VCaP (cell line): ENCODE results near the gene CP.
A peak's percentile ranks its signal among the peaks of the same experiment; 100 is the strongest.

Experiments
- H3K27ac ChIP-seq: fragments of 450-650 bp; 2 replicates; pipeline ENCODE4 v1.5.1; 2017
- TF ChIP-seq, protein P1 (sequence below): fragments of 450-650 bp; conservative IDR thresholded peaks from 2 replicates; pipeline ENCODE4 v1.5.1; 2017; ENCODE audit warnings: mild to moderate bottlenecking, moderate library complexity

Gene CP

DNA sequence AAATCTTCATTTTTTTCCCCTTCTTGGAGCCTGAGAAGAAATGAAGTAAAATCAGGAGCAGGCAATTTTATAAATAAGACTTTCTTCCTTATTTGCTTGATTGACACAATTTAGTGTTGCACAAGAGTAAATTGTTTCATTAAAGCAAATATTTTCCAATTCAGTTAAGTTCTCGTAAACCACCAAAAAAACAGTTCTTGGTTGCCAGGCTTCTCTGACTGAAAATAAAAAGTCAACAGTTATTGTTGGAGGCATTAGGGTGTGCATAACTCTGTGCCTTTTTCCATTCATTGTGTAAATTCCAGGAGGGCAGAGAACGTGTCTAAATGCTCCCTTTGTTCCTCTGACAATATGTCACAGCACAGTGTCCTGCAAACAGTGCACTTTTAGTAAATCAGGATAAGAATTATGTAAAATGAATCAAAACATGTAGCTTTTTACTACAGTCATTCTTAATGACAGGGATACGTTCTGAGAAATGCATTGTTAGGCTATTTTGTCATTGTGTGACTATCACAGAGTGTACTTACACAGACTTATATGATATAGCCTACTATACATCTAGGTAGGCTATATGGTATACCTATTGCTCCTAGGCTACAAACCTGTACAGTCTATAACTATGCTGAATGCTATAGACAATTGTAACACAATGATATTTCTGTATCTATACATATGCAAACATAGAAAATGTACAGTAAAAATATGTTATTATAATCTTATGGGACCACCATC, at the start of gene CP:
Gene CP, minus strand, starts transcription at position 47 of the 735 bp plus-strand sequence. Its CDS starts 37 bp downstream, at position 10.
- H3K27ac ChIP-seq: 0 out of 2 replicates have a peak within 1 kb of the TSS, but pooled peaks have one; percentile 24
- TF ChIP-seq, protein P1, sequence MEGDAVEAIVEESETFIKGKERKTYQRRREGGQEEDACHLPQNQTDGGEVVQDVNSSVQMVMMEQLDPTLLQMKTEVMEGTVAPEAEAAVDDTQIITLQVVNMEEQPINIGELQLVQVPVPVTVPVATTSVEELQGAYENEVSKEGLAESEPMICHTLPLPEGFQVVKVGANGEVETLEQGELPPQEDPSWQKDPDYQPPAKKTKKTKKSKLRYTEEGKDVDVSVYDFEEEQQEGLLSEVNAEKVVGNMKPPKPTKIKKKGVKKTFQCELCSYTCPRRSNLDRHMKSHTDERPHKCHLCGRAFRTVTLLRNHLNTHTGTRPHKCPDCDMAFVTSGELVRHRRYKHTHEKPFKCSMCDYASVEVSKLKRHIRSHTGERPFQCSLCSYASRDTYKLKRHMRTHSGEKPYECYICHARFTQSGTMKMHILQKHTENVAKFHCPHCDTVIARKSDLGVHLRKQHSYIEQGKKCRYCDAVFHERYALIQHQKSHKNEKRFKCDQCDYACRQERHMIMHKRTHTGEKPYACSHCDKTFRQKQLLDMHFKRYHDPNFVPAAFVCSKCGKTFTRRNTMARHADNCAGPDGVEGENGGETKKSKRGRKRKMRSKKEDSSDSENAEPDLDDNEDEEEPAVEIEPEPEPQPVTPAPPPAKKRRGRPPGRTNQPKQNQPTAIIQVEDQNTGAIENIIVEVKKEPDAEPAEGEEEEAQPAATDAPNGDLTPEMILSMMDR: no peak

DNA sequence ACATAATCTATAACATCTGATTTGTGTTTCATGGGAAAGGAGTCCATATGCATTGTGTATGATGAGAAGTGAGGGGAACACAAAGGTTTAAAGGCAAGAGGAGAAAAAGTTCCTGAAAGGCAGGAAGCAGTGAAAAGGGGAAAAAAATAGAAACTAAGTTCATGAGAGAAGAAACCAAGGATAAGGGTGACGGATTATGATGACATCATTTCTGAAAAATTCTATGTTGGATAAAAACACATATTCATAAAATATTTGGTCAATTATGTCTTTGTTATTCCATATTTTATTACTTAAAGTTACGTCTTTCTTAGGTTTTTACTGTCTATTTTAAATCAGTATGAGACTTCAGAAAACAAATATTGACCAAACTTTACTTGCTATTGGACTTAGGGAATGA, 48.6 kb upstream of the CP start:
- H3K27ac ChIP-seq: no peak overlapping the region

DNA sequence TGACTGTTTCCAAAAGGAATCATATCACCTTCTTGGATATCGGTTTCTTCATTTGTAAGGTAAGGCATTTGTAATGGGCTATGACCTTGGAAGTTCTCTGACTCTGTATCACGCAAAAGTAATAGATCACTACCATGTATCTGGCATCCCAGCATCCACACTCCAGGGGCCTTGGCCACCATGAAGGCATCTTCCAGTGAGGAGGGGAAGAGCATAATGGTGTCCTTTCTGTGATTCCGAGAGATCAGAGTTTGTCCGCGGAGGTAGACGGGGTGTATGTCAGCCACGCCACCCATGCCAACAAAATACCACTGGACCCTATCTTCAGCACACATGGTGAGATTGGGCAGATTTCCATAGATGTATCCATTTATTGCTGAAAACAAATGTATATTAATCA, 48.1 kb upstream of the CP start:
- no peak overlapping the region for H3K27ac ChIP-seq
- TF ChIP-seq, protein P1: no peak

More for the DNA sequence above, 48.6 kb upstream of the CP start:
- TF ChIP-seq, protein P1: no peak

DNA sequence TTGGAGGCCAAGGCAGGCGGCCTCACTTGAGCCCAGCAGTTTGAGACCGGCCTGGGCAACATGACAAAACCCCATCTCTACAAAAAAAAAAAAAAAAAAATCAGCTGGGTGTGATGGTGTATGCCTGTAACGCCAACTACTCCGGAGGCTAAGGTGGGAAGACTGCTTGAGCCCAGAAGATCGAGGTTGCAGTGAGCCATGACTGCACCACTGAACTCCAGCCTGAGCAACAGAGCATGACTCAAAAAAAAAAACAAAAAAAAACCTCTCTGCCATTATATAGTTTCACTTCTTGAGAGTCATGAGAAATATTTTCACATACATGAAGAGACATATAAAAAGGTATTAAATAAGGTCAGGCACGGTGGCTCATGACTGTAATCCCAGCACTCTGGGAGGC, 45.9 kb upstream of the CP start:
- TF ChIP-seq, protein P1: no peak
- no peak overlapping the region for H3K27ac ChIP-seq

DNA sequence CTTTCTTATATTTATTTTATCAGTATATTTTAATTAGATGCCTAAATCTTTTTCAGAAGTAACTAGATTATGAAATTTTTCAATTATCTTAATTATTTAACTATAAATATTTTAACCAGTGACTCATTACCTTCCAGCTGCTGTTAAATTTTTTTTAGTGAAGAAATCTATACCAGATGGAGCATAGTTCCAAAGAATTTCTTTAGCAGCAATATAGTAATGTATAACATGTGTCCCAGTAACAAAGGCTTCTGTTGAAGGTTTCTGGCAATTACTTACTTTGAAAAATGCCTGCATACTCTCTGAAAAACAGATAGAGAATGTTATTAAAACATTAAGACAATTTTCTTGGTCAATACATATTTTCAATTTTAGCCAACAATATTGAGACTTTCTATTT, 45.1 kb upstream of the CP start:
- no peak overlapping the region for H3K27ac ChIP-seq
- TF ChIP-seq, protein P1: no peak

DNA sequence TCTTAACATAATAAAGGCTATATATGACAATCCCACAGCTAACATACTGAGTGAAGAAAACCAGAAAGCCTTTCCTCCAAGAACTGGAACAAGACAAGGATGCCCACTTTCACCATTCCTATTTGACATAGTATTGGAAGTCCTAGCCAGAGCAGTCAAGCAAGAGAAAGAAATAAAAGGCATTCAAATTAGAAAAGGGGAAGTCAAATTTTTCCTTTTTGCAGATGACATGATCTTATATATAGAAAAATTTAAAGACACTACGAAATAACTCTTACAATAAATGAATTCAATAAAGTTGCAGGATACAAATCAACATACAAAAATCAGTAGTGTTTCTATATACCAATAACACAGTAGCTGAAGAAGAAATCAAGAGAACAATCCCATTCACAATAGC, 42.2 kb upstream of the CP start:
- TF ChIP-seq, protein P1: no peak
- H3K27ac ChIP-seq: no peak overlapping the region

DNA sequence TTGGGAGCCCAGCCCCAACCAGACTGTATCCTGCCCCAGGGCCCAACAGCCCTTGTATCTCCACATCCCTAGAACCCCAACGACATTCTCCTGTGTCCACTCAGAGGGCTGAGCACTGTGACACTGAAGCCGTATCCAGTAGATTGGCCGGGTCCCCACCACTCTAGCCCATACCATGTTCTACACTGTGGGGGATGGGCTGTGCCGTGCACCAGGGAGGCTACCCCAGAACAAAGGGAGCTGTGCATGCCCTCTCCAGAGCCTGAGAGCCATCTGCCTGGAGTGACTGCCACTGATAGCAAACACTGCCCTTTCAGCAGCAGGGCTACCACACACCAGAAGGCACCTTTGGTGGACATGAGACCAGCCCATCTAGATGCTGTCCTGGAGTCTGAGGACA, 37.1 kb upstream of the CP start:
- no peak overlapping the region for H3K27ac ChIP-seq
- TF ChIP-seq, protein P1: no peak
